Urinary bladder (tissue), 4 donors: ENCODE results near the gene NTRK3. TPM values are rescaled to one million over a fixed set of nuclear protein-coding genes. Genes with fewer than 3 reads are reported as not detected.

Source experiments
- DNase-seq: peaks from one replicate; pipeline ENCODE4 v3.0.0-alpha.2; 2015; ENCODE audit errors: extremely low spot score
- H3K27ac ChIP-seq: one replicate; pipeline ENCODE4 v1.5.1; 2013; ENCODE audit warnings: low read depth, mild to moderate bottlenecking, moderate library complexity
- H3K36me3 ChIP-seq: one replicate; pipeline ENCODE4 v1.6.1; 2013; ENCODE audit warnings: mild to moderate bottlenecking, moderate library complexity; ENCODE audit not compliant: insufficient read depth
- H3K4me1 ChIP-seq: one replicate; pipeline ENCODE4 v1.6.1; 2013; ENCODE audit warnings: mild to moderate bottlenecking, moderate library complexity; ENCODE audit not compliant: insufficient read depth
- H3K4me3 ChIP-seq: one replicate; pipeline ENCODE4 v1.5.1; 2013; ENCODE audit warnings: low read depth, low read length
- WGBS: extraction: QIAGEN DNeasy Blood & Tissue Kit; methylation state at CpG from one replicate; pipeline ENCODE4 v1.1.7; 2013; 5-methylcytosine and 5-hydroxymethylcytosine counted together
- polyA plus RNA-seq: library from polyadenylated mRNA; stranded (reverse); fragments of 200-250 nt; gene quantifications from one replicate; pipeline ENCODE4 v1.2.3, GENCODE V29; 2013
- total RNA-seq: library from RNA; depleted of rRNA; stranded (reverse); fragments of >200 nt; gene quantifications from one replicate; pipeline ENCODE4 v1.2.3, GENCODE V29; 2014
- donor health status: healthy with polysubstance abuse.
- donor health status: healthy.

NTRK3 gene
- total RNA-seq = 26.4 TPM
- polyA plus RNA-seq = 10.6 TPM

DNA sequence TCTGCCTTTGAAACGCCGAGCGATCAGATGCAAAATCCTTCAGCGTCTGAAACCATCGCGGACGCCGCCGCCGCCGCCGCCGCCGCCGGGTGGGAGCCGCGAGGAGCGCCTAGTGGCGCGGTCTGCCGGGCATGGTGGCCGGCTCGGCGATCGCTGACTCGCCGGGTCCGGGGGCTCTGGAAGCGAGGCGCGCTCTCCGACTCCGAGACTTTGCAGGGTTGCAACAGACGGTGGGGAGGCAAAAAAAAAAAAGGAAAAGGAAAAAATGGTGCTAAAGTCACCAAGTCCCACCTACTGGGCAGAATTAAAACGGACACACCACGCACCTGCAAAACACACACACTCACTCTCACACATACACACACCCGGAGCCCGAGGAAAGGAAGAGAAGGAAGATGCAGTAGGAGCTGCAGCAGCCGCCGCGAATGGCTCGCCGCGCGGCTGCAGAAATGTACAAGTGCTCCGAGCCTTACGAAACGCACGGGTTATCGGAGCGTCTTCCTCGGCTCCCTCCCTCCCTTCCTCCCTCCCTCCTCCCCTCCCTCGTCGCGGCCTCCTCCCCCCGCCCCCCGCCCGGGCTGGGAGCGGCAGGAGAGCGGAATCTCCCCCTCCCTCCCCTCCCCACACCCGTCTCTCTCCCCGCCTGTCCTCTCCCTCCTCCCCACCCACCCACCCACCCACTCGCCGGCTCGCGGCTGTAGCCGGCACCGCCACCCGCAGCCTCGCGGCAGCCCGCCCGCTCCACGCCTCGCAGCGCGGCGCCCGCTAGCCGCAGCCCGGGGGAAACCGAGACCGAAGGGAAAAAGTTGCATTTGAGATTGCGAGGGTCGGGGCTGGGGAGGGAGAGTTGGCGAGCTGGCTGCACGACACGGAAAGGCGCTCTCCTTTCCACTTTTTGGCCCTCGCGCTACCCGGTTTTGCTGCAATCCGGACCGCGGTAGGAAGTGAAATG lies at the start of gene NTRK3:
NTRK3 (minus strand) TSS at position 461 of the 952 bp plus-strand sequence. CDS start 586 bp downstream, outside the sequence.
- Histone ChIP-seq H3K36me3 (no peaks in the 10 kb centered on the region), H3K4me1 (no peaks in the 10 kb centered on the region), H3K27ac (no peak within 1 kb of the TSS), H3K4me3 (peak within 1 kb of the TSS; percentile 46)
- under 1% methylated on average over 95 of the region's 95 CpGs for WGBS
- no peak for DNase-seq

DNA sequence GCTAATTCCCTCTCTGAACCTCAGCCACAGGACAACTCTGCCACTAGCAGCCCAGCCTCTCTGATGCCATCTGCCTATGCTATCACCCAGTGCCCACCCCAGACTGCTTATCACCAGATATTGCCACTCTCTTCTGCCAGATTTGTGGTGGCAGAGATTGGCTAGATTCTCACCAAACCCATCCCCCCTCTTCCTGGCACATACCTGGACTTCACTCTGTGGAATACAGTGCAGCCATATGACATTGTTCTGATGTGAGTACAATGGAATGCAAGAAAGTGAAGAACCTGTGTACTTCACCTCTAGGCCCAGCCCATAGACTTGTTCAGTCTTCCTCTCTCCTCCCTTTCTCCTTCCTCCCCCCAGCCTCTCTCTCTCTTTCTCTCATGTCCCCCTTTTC lies 46.9 kb upstream of the NTRK3 start:
- Histone ChIP-seq H3K4me3 (no peak overlapping the region), H3K36me3 (no peaks in the 10 kb centered on the region), H3K27ac (no peak overlapping the region), H3K4me1 (no peaks in the 10 kb centered on the region)
- DNase-seq = no peak

DNA sequence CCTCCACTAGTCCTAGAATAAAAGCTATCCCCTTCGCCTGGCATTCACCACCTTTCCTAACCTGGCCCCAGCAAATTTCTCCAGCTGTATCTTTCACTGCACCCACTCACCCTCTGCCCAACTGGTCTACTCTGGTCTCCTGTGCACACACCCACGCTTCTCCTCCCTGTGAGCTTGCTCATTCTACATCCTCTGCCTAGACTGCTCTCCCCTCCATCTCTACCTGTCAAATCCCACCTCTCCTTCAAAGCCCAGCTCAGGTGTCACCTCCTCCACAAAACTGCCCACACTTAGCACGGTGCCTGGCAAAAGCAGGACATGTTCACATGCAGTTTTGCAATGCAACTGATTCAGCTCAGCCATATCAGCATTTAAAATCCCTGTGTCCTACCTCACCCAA lies 45.8 kb upstream of the NTRK3 start:
- Histone ChIP-seq H3K4me1 (no peaks in the 10 kb centered on the region), H3K4me3 (no peak overlapping the region), H3K27ac (no peak overlapping the region), H3K36me3 (no peaks in the 10 kb centered on the region)
- no peak for DNase-seq
- 79% methylated on average over 3 of the region's 3 CpGs for WGBS

DNA sequence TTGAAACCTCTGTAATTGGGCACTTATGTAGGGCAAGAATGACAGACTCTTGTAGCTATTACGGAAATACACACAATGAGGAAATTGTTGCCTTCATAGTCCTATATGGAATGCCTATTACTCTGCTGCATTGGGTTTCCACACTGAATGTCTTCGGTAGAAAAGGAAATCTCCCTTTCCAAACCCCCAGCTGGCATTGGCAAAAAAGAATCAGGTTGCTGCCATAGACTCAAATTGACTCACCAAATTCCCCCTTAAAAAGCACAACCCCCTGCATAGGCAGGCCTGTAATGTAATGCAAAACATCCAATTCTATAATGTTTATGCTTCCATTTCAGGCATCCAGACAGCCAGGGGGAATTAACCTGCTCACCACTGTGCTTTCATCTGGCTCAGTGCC lies 44.8 kb upstream of the NTRK3 start:
- Histone ChIP-seq H3K27ac (no peak overlapping the region), H3K4me3 (no peak overlapping the region), H3K36me3 (no peaks in the 10 kb centered on the region), H3K4me1 (no peaks in the 10 kb centered on the region)
- no peak for DNase-seq
- WGBS = 70% methylated on average over 2 of the region's 2 CpGs

DNA sequence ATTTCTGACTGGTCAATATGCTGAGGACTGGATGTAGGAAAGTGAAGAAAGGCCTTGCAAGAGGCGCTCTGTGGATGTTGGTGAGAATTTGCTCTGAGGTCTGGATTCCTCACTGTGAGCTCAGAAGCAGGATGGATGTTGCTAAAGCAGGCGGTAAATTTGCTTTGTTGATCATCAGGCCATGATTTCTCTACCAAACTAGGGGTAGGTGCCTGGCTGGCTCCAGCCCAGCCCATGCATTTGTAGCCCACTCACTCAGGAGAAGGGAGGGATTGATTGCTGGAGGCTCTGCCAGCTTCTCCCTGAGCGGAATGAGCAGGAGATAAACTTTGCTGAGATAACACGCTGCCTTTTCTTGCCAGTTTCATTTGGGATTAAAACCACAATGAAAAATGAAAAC lies 44.3 kb upstream of the NTRK3 start:
- WGBS = 76% methylated on average over 4 of the region's 4 CpGs
- no peak for DNase-seq
- no peak overlapping the region for H3K27ac ChIP-seq
- H3K36me3 ChIP-seq = no peaks in the 10 kb centered on the region
- H3K4me3 ChIP-seq = no peak overlapping the region
- no peaks in the 10 kb centered on the region for H3K4me1 ChIP-seq

DNA sequence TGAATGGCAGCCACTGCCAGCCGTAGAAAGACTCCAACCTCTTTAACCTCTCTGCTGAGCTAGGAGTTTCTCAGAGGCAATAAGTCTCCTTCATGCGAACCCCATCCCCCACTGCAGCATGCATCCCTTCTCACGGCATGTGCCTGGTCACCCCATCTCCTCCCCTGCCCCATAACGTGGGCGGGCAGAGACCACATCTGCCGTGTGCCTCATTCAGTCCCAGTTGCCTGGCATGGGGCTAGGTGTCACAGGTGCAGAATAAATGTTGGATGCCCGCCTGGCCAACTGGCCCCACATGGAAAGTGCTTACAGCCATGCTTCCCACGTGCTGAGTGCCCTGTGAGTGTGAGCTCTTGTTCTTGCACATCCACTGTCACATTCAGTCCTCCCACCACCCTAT lies 43.5 kb upstream of the NTRK3 start:
- no peak overlapping the region for H3K4me3 ChIP-seq
- DNase-seq = no peak
- no peak overlapping the region for H3K27ac ChIP-seq
- H3K4me1 ChIP-seq = no peaks in the 10 kb centered on the region
- 64% methylated on average over 8 of the region's 8 CpGs for WGBS
- H3K36me3 ChIP-seq = no peaks in the 10 kb centered on the region

DNA sequence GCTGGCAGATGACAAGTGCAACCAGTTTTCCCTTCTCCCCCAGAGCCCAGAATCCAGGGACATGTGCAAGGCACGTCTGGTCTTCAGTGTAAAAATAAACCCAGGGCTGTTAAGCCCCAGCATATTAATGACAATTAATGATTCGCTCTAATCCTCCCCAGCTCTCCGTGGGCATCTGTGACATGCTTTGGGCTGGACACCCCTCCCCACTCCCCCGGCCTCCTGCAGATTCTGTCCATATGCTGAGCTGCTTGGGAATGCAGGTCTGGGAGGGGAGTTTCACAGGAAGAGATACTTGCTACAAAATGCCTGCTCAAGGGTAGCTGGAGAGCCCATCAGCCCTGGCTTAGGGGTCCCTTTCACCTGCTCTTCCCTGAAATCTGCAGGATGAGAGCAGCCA lies 43.0 kb upstream of the NTRK3 start:
- H3K27ac ChIP-seq = no peak overlapping the region
- 40% methylated on average over 4 of the region's 4 CpGs for WGBS
- no peaks in the 10 kb centered on the region for H3K36me3 ChIP-seq
- no peaks in the 10 kb centered on the region for H3K4me1 ChIP-seq
- DNase-seq = no peak
- H3K4me3 ChIP-seq = no peak overlapping the region

DNA sequence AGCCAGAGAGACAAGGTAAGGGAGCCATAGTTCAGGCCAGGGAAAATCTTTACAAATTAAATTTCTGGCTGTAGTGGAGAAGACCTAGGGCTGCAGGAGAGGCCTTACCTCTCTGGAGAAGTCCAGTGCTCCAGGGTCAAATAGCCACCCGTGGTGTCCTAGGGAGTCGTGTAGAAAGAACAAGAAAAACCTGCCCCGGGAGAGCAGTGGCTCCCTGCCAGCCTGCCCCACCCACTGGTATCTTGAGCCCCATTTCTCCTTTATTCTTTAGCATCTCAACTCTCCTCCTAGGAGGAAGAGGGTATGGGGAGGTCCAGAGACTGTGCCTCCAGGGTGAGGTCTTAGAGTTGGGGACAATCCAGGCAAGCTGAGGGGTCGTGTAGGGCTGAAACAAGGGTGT lies 32.1 kb upstream of the NTRK3 start:
- WGBS = 55% methylated on average over 4 of the region's 4 CpGs
- Histone ChIP-seq H3K36me3 (no peaks in the 10 kb centered on the region), H3K4me1 (no peaks in the 10 kb centered on the region), H3K4me3 (no peak overlapping the region), H3K27ac (no peak overlapping the region)
- no peak for DNase-seq

DNA sequence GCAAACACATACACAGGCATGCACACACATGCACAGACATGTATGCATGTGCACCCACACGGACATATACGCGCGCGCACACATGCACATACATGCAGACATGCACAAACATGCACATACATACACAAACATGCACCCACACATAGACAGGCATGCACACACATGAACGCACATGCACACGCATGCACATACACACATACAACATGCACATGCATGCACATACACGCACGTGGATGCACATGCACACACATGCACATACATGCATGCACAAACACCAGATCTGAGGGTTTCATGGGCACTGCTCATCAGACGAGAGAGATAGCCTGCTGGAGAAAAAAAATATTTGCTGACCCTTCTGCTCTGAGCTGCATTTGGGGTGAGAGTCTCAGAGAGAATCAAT lies 31.7 kb upstream of the NTRK3 start:
- no peaks in the 10 kb centered on the region for H3K4me1 ChIP-seq
- no peak for DNase-seq
- H3K36me3 ChIP-seq = no peaks in the 10 kb centered on the region
- no peak overlapping the region for H3K27ac ChIP-seq
- H3K4me3 ChIP-seq = no peak overlapping the region
- 88% methylated on average over 10 of the region's 10 CpGs for WGBS

DNA sequence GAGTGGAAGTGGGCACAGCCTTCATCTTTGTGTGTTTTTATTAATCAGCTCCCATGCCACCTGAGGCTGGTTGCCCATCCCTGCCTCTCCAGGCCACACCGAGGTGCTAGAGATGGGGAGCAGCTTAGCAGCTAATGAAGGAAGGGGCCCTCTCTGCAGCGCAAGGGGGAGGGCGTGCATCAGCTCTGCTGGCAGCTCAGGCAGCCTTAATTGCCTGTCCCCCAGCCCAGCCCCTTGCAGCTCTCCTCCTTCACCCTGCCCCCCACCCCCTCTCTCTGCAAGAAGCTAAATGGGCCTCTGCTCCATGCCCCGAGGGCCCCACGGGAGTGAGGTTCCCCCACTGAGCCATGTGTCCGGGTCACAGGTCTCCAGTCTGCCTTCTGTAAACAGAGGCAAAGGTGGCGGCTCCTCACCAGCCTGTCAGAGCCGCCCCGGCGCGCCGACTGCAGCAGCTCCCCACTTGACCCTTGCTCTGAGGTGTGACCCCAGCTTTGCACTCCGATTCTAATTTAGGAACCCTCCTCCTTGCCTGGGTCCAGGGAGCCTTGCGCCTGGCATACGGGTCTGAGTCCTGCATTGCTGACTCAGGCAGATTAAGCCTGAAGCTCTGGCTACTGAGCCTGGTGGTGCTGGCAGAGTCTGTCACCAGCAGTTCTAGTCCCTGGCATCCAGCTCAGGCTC lies 27.9 kb upstream of the NTRK3 start:
- Histone ChIP-seq H3K4me3 (no peak overlapping the region), H3K36me3 (no peaks in the 10 kb centered on the region), H3K4me1 (no peaks in the 10 kb centered on the region), H3K27ac (no peak overlapping the region)
- WGBS = 24% methylated on average over 15 of the region's 15 CpGs
- no peak for DNase-seq

DNA sequence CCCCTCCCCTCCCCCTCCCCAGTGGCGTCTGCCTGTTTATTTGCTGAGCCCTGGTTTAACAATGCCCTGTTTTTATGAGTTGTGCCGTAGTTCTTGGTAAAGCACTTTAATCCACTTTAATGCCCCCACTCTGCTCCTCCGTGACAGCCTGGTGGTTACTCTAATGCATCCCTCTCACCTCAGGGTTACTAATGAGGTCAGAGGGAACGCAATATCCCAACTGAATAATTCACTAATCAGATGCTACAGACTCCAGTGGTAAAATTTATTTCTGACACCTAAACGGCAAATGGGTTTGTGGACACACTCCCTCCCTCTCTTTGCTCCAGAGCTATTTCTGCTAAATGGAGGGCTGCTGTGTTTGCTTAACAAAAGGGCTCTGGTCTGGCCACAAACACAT lies 26.1 kb upstream of the NTRK3 start:
- Histone ChIP-seq H3K4me1 (no peaks in the 10 kb centered on the region), H3K36me3 (no peaks in the 10 kb centered on the region), H3K27ac (no peak overlapping the region), H3K4me3 (no peak overlapping the region)
- 42% methylated on average over 5 of the region's 5 CpGs for WGBS
- no peak for DNase-seq

DNA sequence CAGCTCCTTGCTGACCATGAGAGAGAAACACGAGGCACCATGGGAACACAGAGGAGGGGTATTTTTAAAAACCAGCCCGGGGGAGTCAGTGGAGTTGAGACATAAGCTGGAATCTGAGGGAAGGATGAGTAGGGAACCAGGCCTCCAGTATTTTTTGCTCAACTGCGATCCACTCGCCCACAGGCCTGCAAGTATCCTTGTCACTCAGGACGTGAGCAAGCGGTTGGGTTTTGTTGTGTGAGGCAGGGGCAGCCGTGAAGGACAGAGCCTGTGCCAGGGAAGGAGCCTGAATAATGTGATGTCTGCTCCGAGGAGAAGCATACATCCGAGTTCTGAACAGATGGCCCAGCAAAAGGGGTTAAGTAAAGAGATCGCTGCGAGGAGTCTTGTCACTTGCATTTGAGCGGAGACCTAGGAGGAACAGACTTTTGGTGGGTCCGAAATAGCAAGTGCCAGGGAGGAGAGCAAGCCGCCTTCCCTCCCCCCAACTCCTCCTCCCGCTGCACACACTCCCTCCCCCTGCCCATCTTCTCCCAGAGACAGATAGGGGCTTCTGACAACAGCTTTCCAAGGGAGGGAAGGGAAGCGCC lies 20.4 kb upstream of the NTRK3 start:
- H3K4me3 ChIP-seq = no peak overlapping the region
- no peak for DNase-seq
- H3K4me1 ChIP-seq = no peaks in the 10 kb centered on the region
- no peak overlapping the region for H3K27ac ChIP-seq
- no peaks in the 10 kb centered on the region for H3K36me3 ChIP-seq
- 75% methylated on average over 16 of the region's 16 CpGs for WGBS

DNA sequence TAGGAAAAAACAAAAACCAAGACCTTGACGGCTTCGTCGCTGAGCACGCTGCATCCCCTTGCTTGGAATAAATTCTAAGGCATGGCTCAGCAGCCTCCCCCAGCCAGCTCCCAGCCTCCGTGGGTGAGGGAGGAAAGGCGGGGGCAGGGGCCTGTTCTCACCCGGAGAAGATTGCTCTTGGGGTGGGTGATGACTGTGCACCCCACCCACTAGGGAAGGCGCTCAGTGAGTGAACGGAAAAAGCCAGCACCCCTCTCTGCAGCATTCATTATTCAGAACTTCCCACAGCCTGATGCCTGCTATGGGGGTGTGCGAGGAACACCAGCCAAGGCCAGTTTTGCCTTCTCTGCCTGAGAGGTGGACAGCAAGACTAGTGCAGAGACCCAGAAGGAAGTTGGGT lies 19.3 kb upstream of the NTRK3 start:
- Histone ChIP-seq H3K36me3 (no peaks in the 10 kb centered on the region), H3K4me3 (no peak overlapping the region), H3K27ac (no peak overlapping the region), H3K4me1 (no peaks in the 10 kb centered on the region)
- no peak for DNase-seq
- WGBS = 73% methylated on average over 10 of the region's 10 CpGs
